Calu3 (cell line): ENCODE results near the gene SRCIN1. TPM values are rescaled to one million over a fixed set of nuclear protein-coding genes. Genes with fewer than 3 reads are reported as not detected.

Source experiments
- BruUV-seq: library from RNA; stranded (reverse); fragments of 400-500 nt; replicated peaks from 2 replicates; lab custom pipeline; 2021; lab: Mats Ljungman, UMichigan
- CTCF ChIA-PET: fragments of 300-600 bp; sonication (Branson Sonifier 250); formaldehyde crosslinking; loops from one replicate; lab custom pipeline; 2022; ENCODE audit warnings: antibody characterized with exemption; lab: Charles Lee
- DNase-seq: peaks from one replicate; pipeline ENCODE4 v3.0.0; 2022
- H3K27ac Mint-ChIP-seq: one replicate; pipeline ENCODE4 v1.8.0; 2022; ENCODE audit warnings: mixed read lengths; ENCODE audit not compliant: unreplicated experiment
- H3K27me3 Mint-ChIP-seq: one replicate; pipeline ENCODE4 v1.8.0; 2022; ENCODE audit warnings: mixed read lengths; ENCODE audit not compliant: unreplicated experiment
- H3K36me3 Mint-ChIP-seq: one replicate; pipeline ENCODE4 v1.8.0; 2022; ENCODE audit warnings: mild to moderate bottlenecking, moderate library complexity, mixed read lengths; ENCODE audit not compliant: insufficient read depth, unreplicated experiment
- H3K4me1 Mint-ChIP-seq: one replicate; pipeline ENCODE4 v1.8.0; 2022; ENCODE audit warnings: mild to moderate bottlenecking, low read depth, mixed read lengths; ENCODE audit not compliant: unreplicated experiment
- H3K4me3 Mint-ChIP-seq: one replicate; pipeline ENCODE4 v1.8.0; 2022; ENCODE audit warnings: mild to moderate bottlenecking, low read depth, moderate library complexity, mixed read lengths; ENCODE audit not compliant: unreplicated experiment
- H3K9me3 Mint-ChIP-seq: one replicate; pipeline ENCODE4 v1.8.0; 2022; ENCODE audit warnings: low read depth, mixed read lengths; ENCODE audit not compliant: unreplicated experiment
- intact Hi-C: fragments of 100-400 bp; cut with micrococcal nuclease; formaldehyde crosslinking; loops from one replicate; pipeline ENCODE4 v1.10.0; 2022; ENCODE audit not compliant: unreplicated experiment
- total RNA-seq: library from RNA; stranded (reverse); gene quantifications from 2 replicates; pipeline ENCODE4 v1.2.3, GENCODE V29; 2022
- TF ChIP-seq, protein P1 (sequence below): fragments of 200-600 bp; IDR thresholded peaks from one replicate; pipeline ENCODE4 v1.8.0; 2022; ENCODE audit warnings: antibody characterized with exemption; ENCODE audit not compliant: unreplicated experiment

Gene SRCIN1
- total RNA-seq, 1 experiment from 2014 or later = 46.7 TPM

DNA sequence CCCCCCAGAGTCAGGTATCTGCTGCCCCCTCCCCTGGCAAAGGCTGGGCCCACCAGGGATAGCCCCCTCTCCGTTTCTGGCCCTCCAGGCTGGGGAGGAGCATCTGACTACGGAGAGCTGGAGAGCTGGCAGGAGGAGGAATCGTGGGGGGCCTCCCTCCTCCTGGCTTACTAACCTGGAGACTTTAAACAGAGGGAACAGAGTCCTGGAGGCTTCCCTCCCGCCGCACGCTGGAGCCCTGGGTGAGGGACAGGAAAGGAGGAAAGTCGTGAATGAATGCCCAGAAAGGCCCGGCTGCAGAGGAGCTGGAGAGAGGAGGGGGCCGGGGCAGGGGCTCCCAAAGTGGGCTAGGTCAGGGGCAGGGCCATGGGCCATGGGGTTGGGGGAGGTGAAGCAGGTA, 9.9 kb downstream of the SRCIN1 start:
- no peak for DNase-seq
- Mint-ChIP-seq H3K36me3 (no peaks in the 10 kb centered on the region), H3K27me3 (peaks cover 94% of the 10 kb centered on the region), H3K4me3 (no peak overlapping the region), H3K27ac (no peak overlapping the region), H3K9me3 (no peaks in the 10 kb centered on the region), H3K4me1 (peaks cover 36% of the 10 kb centered on the region)
- CTCF ChIA-PET = interaction anchor here (0.6 to 5.3 kb wide), 8 partner anchors 10 to 285 kb away, joined by 3 to 47 read pairs (median 13); no protein-coding TSS in a partner anchor
- intact Hi-C loops = no loop called here
- TF ChIP-seq, protein P1, sequence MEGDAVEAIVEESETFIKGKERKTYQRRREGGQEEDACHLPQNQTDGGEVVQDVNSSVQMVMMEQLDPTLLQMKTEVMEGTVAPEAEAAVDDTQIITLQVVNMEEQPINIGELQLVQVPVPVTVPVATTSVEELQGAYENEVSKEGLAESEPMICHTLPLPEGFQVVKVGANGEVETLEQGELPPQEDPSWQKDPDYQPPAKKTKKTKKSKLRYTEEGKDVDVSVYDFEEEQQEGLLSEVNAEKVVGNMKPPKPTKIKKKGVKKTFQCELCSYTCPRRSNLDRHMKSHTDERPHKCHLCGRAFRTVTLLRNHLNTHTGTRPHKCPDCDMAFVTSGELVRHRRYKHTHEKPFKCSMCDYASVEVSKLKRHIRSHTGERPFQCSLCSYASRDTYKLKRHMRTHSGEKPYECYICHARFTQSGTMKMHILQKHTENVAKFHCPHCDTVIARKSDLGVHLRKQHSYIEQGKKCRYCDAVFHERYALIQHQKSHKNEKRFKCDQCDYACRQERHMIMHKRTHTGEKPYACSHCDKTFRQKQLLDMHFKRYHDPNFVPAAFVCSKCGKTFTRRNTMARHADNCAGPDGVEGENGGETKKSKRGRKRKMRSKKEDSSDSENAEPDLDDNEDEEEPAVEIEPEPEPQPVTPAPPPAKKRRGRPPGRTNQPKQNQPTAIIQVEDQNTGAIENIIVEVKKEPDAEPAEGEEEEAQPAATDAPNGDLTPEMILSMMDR = no peak
- no TSS peak for BruUV-seq

GRCh38 chr17:38594152-38594551, 11.6 kb downstream of the SRCIN1 start:
- intact Hi-C loops = no loop called here
- no peak for DNase-seq
- TF ChIP-seq, protein P1 = no peak
- Mint-ChIP-seq H3K9me3 (no peaks in the 10 kb centered on the region), H3K4me1 (peaks cover 36% of the 10 kb centered on the region), H3K27me3 (peaks cover 80% of the 10 kb centered on the region), H3K36me3 (no peaks in the 10 kb centered on the region), H3K4me3 (no peak overlapping the region), H3K27ac (no peak overlapping the region)
- CTCF ChIA-PET = interaction anchor here (1.3 to 2.3 kb wide), 3 partner anchors 9 to 13 kb away, joined by 3 to 10 read pairs (median 3); no protein-coding TSS in a partner anchor
- BruUV-seq = no TSS peak

DNA sequence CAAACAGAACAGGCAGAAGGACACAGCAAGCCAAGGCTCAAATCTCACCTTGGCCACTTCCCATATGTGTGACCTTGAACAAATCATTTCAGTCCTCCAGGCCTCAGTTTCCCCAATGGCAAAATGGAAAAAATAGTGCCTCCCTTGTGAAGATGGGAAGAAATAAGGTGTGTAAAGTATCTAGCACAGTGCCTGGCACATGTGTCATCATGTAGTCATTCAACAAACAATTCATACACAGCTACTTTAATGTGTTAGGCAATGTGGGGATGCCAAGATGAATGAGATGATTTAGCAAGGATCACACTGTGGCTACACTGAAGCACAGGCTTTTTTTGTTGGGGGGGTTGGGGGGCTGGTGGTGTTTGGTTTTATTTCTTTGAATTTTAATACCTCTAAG, 13.3 kb downstream of the SRCIN1 start:
- H3K4me1 Mint-ChIP-seq = peaks cover 24% of the 10 kb centered on the region
- intact Hi-C loops = no loop called here
- peaks cover 80% of the 10 kb centered on the region for H3K27me3 Mint-ChIP-seq
- no peaks in the 10 kb centered on the region for H3K9me3 Mint-ChIP-seq
- no peaks in the 10 kb centered on the region for H3K36me3 Mint-ChIP-seq
- H3K27ac Mint-ChIP-seq = no peak overlapping the region
- BruUV-seq = no TSS peak
- no peak for DNase-seq
- CTCF ChIA-PET = interaction anchor here (0.9 to 2.7 kb wide), 5 partner anchors 8 to 71 kb away, joined by 4 to 26 read pairs (median 10); no protein-coding TSS in a partner anchor
- no peak overlapping the region for H3K4me3 Mint-ChIP-seq
- TF ChIP-seq, protein P1 = no peak

GRCh38 chr17:38591759-38592241, 14.0 kb downstream of the SRCIN1 start:
- H3K4me1 Mint-ChIP-seq = peaks cover 24% of the 10 kb centered on the region
- CTCF ChIA-PET = interaction anchor here (0.6 to 2.7 kb wide), 6 partner anchors 7 to 1201 kb away, joined by 3 to 26 read pairs (median 10); no protein-coding TSS in a partner anchor

More at GRCh38 chr17:38591759-38592241, 14.0 kb downstream of the SRCIN1 start:
- Mint-ChIP-seq H3K27ac (no peak overlapping the region), H3K4me3 (no peak overlapping the region), H3K27me3 (peaks cover 80% of the 10 kb centered on the region), H3K9me3 (no peaks in the 10 kb centered on the region), H3K36me3 (no peaks in the 10 kb centered on the region)
- TF ChIP-seq, protein P1 = no peak
- DNase-seq = peak; percentile 71
- BruUV-seq = no TSS peak
- intact Hi-C loops = no loop called here
